Measurements from ENCODE around the gene IL1F10. TPM values are rescaled to one million over a fixed set of nuclear protein-coding genes. Genes with fewer than 3 reads are reported as not detected.

Gene IL1F10
- polyA plus RNA-seq, 1 donor from 2014 or later: not detected

DNA sequence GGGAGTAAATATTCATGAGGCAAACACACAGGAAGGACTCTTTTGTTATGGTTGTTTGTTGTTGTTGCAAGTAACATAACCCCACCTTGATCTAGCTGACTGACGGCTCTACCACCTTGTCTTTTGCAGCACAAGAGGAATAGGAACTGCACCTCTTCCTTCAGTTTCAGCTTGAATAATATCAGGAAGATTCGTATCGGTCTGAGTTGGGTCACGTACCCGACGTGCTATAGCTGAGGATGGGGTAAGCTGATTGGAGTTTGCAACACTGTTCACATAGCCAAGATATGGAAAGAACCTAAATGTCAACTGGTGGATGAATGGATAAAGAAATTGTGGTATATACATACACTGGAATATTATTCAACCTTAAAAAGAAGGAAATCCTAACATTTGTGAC lies 45.1 kb downstream of the IL1F10 start:
- Histone ChIP-seq H3K36me3 (ENCODE audit: insufficient read depth, low read length) (no peaks in the 10 kb centered on the region), H3K4me3 (ENCODE audit: low read length) (no peak overlapping the region), H3K9me3 (ENCODE audit: low read length) (no peaks in the 10 kb centered on the region), H3K9ac (ENCODE audit: low read length) (no peak overlapping the region), H3K4me2 (ENCODE audit: low read length) (no peak overlapping the region), H3F3A (ENCODE audit: insufficient read depth, low read length, poor library complexity, severe bottlenecking) (no peaks in the 10 kb centered on the region), H3K27ac (ENCODE audit: low read length) (no peak overlapping the region), H2AFZ (ENCODE audit: low read depth, low read length) (no peak overlapping the region), H3K27me3 (ENCODE audit: insufficient read depth, low read depth, low read length) (no peaks in the 10 kb centered on the region), H3K79me2 (replicated peaks; ENCODE audit: insufficient read depth, low read length) (no peaks in the 10 kb centered on the region), H4K20me1 (ENCODE audit: insufficient read depth) (no peaks in the 10 kb centered on the region), H3K9me2 (ENCODE audit: insufficient read depth, low read length) (no peaks in the 10 kb centered on the region)
- TF ChIP-seq, protein P1, sequence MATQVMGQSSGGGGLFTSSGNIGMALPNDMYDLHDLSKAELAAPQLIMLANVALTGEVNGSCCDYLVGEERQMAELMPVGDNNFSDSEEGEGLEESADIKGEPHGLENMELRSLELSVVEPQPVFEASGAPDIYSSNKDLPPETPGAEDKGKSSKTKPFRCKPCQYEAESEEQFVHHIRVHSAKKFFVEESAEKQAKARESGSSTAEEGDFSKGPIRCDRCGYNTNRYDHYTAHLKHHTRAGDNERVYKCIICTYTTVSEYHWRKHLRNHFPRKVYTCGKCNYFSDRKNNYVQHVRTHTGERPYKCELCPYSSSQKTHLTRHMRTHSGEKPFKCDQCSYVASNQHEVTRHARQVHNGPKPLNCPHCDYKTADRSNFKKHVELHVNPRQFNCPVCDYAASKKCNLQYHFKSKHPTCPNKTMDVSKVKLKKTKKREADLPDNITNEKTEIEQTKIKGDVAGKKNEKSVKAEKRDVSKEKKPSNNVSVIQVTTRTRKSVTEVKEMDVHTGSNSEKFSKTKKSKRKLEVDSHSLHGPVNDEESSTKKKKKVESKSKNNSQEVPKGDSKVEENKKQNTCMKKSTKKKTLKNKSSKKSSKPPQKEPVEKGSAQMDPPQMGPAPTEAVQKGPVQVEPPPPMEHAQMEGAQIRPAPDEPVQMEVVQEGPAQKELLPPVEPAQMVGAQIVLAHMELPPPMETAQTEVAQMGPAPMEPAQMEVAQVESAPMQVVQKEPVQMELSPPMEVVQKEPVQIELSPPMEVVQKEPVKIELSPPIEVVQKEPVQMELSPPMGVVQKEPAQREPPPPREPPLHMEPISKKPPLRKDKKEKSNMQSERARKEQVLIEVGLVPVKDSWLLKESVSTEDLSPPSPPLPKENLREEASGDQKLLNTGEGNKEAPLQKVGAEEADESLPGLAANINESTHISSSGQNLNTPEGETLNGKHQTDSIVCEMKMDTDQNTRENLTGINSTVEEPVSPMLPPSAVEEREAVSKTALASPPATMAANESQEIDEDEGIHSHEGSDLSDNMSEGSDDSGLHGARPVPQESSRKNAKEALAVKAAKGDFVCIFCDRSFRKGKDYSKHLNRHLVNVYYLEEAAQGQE (IDR thresholded peaks at IDR 0.05; ENCODE audit: borderline replicate concordance): no peak
- TF ChIP-seq TAF1 (IDR thresholded peaks at IDR 0.05; ENCODE audit: low read depth): no peak
- TF ChIP-seq, protein P2, sequence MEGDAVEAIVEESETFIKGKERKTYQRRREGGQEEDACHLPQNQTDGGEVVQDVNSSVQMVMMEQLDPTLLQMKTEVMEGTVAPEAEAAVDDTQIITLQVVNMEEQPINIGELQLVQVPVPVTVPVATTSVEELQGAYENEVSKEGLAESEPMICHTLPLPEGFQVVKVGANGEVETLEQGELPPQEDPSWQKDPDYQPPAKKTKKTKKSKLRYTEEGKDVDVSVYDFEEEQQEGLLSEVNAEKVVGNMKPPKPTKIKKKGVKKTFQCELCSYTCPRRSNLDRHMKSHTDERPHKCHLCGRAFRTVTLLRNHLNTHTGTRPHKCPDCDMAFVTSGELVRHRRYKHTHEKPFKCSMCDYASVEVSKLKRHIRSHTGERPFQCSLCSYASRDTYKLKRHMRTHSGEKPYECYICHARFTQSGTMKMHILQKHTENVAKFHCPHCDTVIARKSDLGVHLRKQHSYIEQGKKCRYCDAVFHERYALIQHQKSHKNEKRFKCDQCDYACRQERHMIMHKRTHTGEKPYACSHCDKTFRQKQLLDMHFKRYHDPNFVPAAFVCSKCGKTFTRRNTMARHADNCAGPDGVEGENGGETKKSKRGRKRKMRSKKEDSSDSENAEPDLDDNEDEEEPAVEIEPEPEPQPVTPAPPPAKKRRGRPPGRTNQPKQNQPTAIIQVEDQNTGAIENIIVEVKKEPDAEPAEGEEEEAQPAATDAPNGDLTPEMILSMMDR (IDR thresholded peaks at IDR 0.05; ENCODE audit: poor library complexity, severe bottlenecking): no peak
- TF ChIP-seq RAD21 (conservative IDR thresholded peaks at IDR 0.05): no peak
- TF ChIP-seq EP300 (conservative IDR thresholded peaks at IDR 0.05; ENCODE audit: poor library complexity, severe bottlenecking): no peak
- no peak for TF ChIP-seq SMC3 (conservative IDR thresholded peaks at IDR 0.05; ENCODE audit: poor library complexity)
- no peak for TF ChIP-seq MXI1 (conservative IDR thresholded peaks at IDR 0.05; ENCODE audit: poor library complexity, severe bottlenecking)
- TF ChIP-seq EZH2 (IDR thresholded peaks at IDR 0.05; ENCODE audit: borderline replicate concordance, insufficient read depth, low read length, poor library complexity, severe bottlenecking): no peak
- no peak for TF ChIP-seq POLR2AphosphoS5 (IDR thresholded peaks at IDR 0.05)

GRCh38 chr2:113113807-113114206 lies 46.0 kb downstream of the IL1F10 start:
- H3F3A ChIP-seq (ENCODE audit: insufficient read depth, low read length, poor library complexity, severe bottlenecking): no peaks in the 10 kb centered on the region
- no peak overlapping the region for H3K4me2 ChIP-seq (ENCODE audit: low read length)
- no peaks in the 10 kb centered on the region for H3K9me2 ChIP-seq (ENCODE audit: insufficient read depth, low read length)
- no peaks in the 10 kb centered on the region for H3K36me3 ChIP-seq (ENCODE audit: insufficient read depth, low read length)
- no peaks in the 10 kb centered on the region for H3K79me2 ChIP-seq (replicated peaks; ENCODE audit: insufficient read depth, low read length)
- no peak overlapping the region for H2AFZ ChIP-seq (ENCODE audit: low read depth, low read length)
- no peak overlapping the region for H3K27ac ChIP-seq (ENCODE audit: low read length)
- no peaks in the 10 kb centered on the region for H3K27me3 ChIP-seq (ENCODE audit: insufficient read depth, low read depth, low read length)
- TF ChIP-seq SMC3 (conservative IDR thresholded peaks at IDR 0.05; ENCODE audit: poor library complexity) (no peak), TAF1 (IDR thresholded peaks at IDR 0.05; ENCODE audit: low read depth) (no peak), EZH2 (IDR thresholded peaks at IDR 0.05; ENCODE audit: borderline replicate concordance, insufficient read depth, low read length, poor library complexity, severe bottlenecking) (no peak), MXI1 (conservative IDR thresholded peaks at IDR 0.05; ENCODE audit: poor library complexity, severe bottlenecking) (no peak), POLR2AphosphoS5 (IDR thresholded peaks at IDR 0.05) (no peak), RAD21 (conservative IDR thresholded peaks at IDR 0.05) (no peak), EP300 (conservative IDR thresholded peaks at IDR 0.05; ENCODE audit: poor library complexity, severe bottlenecking) (no peak)
- TF ChIP-seq, protein P1 (IDR thresholded peaks at IDR 0.05; ENCODE audit: borderline replicate concordance): no peak
- TF ChIP-seq, protein P2 (IDR thresholded peaks at IDR 0.05; ENCODE audit: poor library complexity, severe bottlenecking): no peak
- H3K9ac ChIP-seq (ENCODE audit: low read length): no peak overlapping the region
- H3K9me3 ChIP-seq (ENCODE audit: low read length): no peaks in the 10 kb centered on the region
- H3K4me3 ChIP-seq (ENCODE audit: low read length): no peak overlapping the region
- no peaks in the 10 kb centered on the region for H4K20me1 ChIP-seq (ENCODE audit: insufficient read depth)
